HepG2 (cell line): ENCODE results near the gene ZNF121. TPM values are rescaled to one million over a fixed set of nuclear protein-coding genes. Genes with fewer than 3 reads are reported as not detected.

Experiments
- CBFB ChIP-seq: sonication (generic); formaldehyde crosslinking; IDR thresholded peaks from 2 replicates; pipeline ENCODE4 v1.4.0; 2020; ENCODE audit warnings: missing genetic modification reagents
- FOXP1 ChIP-seq, 2 experiments: fragments of 450-650 bp in 1 of 2; IDR thresholded peaks; 2 replicates each; pipeline ENCODE4 v1.6.1; 2017 to 2018; ENCODE audit warnings: antibody characterized with exemption in 1 of 2
- HDAC2 ChIP-seq: sonication (generic); formaldehyde crosslinking; IDR thresholded peaks from 2 replicates; pipeline ENCODE4 v1.4.0; 2020; ENCODE audit warnings: missing genetic modification reagents
- MBNL3 ChIP-seq: fragments of 250-450 bp; sonication (Bioruptor Pico); conservative IDR thresholded peaks from 2 replicates; pipeline ENCODE4 v1.8.0; 2022; ENCODE audit warnings: mild to moderate bottlenecking, inconsistent platforms
- MTF2 ChIP-seq: sonication (generic); formaldehyde crosslinking; IDR thresholded peaks from 2 replicates; pipeline ENCODE4 v1.5.0; 2020; ENCODE audit warnings: missing genetic modification reagents, borderline replicate concordance
- NCOA5 ChIP-seq: sonication (generic); formaldehyde crosslinking; IDR thresholded peaks from 2 replicates; pipeline ENCODE4 v1.4.0; 2020; ENCODE audit warnings: missing genetic modification reagents
- NR2F6 ChIP-seq, 2 experiments: IDR thresholded peaks; 2 replicates each; pipeline ENCODE4 v1.6.1; 2016; ENCODE audit warnings: antibody characterized with exemption in 1 of 2, mild to moderate bottlenecking in 1 of 2
- PHF8 ChIP-seq: sonication (generic); formaldehyde crosslinking; IDR thresholded peaks from 2 replicates; pipeline ENCODE4 v1.5.0; 2020; ENCODE audit warnings: missing genetic modification reagents
- RFXAP ChIP-seq: sonication (generic); formaldehyde crosslinking; IDR thresholded peaks from 2 replicates; pipeline ENCODE4 v1.4.0; 2020; ENCODE audit warnings: missing genetic modification reagents, borderline replicate concordance
- SIN3A ChIP-seq: IDR thresholded peaks from 2 replicates; pipeline ENCODE4 v1.6.1; 2011; ENCODE audit warnings: low read depth, mild to moderate bottlenecking, control low read depth, low read length, borderline replicate concordance
- SIN3B ChIP-seq: fragments of 150-350 bp; IDR thresholded peaks from 2 replicates; pipeline ENCODE4 v1.6.1; 2014; ENCODE audit warnings: low read length
- ZBTB7A ChIP-seq: sonication (generic); formaldehyde crosslinking; IDR thresholded peaks from 2 replicates; pipeline ENCODE4 v1.8.0; 2022; ENCODE audit warnings: mild to moderate bottlenecking, missing genetic modification reagents
- ZMYM4 ChIP-seq: sonication (generic); formaldehyde crosslinking; IDR thresholded peaks from 2 replicates; pipeline ENCODE4 v1.8.1; 2023; ENCODE audit warnings: mild to moderate bottlenecking, missing genetic modification reagents
- ZNF256 ChIP-seq: sonication (generic); formaldehyde crosslinking; conservative IDR thresholded peaks from 2 replicates; pipeline ENCODE4 v1.4.0; 2020; ENCODE audit warnings: missing genetic modification reagents
- ZNF329 ChIP-seq: sonication (generic); formaldehyde crosslinking; IDR thresholded peaks from 2 replicates; pipeline ENCODE4 v1.9.0; 2021; ENCODE audit warnings: low read depth, mild to moderate bottlenecking, missing genetic modification reagents
- ZNF546 ChIP-seq: sonication (generic); formaldehyde crosslinking; conservative IDR thresholded peaks from 2 replicates; pipeline ENCODE4 v1.8.1; 2023; ENCODE audit warnings: mild to moderate bottlenecking, missing genetic modification reagents
- ZSCAN31 ChIP-seq: sonication (generic); formaldehyde crosslinking; IDR thresholded peaks from 2 replicates; pipeline ENCODE4 v1.5.0; 2020; ENCODE audit warnings: low read depth, mild to moderate bottlenecking, missing genetic modification reagents
- polyA plus RNA-seq, 8 experiments: library from polyadenylated mRNA; depleted of rRNA in 3 of 8; stranded (reverse) in 7 of 8; unstranded in 1 of 8; fragments of >200 nt; fragmentation: Illumina TruSeq in 4 of 8; extraction: Trizol in 4 of 8; gene quantifications; 2 replicates each; pipeline versions ENCODE4 v1.2.1 to v1.2.3, GENCODE V29; 2011 to 2016; ENCODE audit warnings: low read depth in 4 of 8, missing spikeins in 1 of 8, mixed read lengths in 1 of 8; ENCODE audit not compliant: insufficient read depth in 1 of 8
- total RNA-seq, 5 experiments: library from RNA; depleted of rRNA; stranded (reverse); fragments of >200 nt; fragmentation: Illumina TruSeq; extraction: Trizol; gene quantifications; 2 replicates each; pipeline ENCODE4 v1.2.3, GENCODE V29; 2016; ENCODE audit warnings: low read depth in 1 of 5
- TF ChIP-seq, protein P1 (sequence below): sonication (generic); formaldehyde crosslinking; IDR thresholded peaks from 2 replicates; pipeline ENCODE4 v1.5.1; 2020; ENCODE audit warnings: mild to moderate bottlenecking, missing genetic modification reagents, borderline replicate concordance
- TF ChIP-seq, protein P2 (sequence below), 2 experiments: sonication (generic) in 1 of 2; formaldehyde crosslinking in 1 of 2; IDR thresholded peaks; 2 replicates each; pipeline versions ENCODE4 v1.4.0 to v1.6.1; 2016 to 2020; ENCODE audit warnings: borderline replicate concordance in 1 of 2, low read depth in 1 of 2, mild to moderate bottlenecking in 1 of 2, missing genetic modification reagents in 1 of 2
- TF ChIP-seq, protein P3 (sequence below): IDR thresholded peaks from 2 replicates; pipeline ENCODE4 v1.6.1; 2012; ENCODE audit warnings: inconsistent platforms

ZNF121 gene
- total and polyA plus RNA-seq, 2 of the 13 experiments (the other 11 are each of a cell fraction or from before 2014, with no cell fraction given) = 7.8 to 56.3 TPM

DNA sequence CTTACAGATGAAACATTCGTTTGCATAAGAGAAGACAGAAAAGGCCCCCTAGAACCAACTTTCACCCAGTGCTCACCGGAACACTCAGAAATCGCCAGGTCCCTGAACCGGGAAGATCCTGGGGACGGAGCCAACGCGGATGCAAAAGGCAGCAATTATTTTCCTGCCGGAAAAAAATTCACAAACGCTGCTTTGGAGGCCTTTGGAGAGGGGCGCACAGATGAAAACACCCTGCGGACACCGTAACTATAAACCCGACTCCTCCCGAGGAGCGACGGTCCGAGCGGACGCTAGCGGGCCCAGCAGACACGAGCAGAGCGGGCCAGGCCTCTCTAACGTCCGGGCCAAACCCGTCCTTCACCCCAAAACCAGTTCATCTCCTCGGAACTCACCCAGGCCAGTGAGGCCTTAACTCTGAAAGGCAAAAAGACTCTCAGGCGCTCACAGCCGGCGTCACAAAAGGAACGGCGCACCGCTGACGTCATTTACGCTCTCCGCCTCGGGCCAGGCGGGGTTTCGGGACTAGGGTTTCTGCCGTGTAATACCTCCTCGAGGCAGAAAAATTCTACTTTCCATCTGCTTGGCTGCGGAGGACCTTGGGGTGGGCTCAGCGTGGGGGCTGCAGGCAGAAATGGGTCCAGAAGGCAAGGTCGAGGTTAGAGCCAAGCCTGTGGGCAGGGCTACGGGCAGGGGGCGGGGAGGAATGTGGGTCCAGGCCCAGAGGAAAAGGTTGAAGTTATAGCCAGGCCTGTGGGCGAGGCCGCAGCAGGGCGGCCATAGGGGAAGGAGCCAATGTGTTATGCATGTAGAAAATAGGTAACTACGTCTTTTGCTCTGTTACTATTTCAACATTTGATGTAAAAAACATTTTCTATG is 45.9 kb downstream of the ZNF121 start, which contains the start of gene ZNF426 (continued):
- TF ChIP-seq NCOA5 (no peak), MBNL3 (CRISPR knock-in tag) (no peak), ZNF256 (CRISPR knock-in tag) (peak; percentile 85), ZMYM4 (peak; percentile 92), SIN3B (peak; percentile 75; the same call in 1 of the 2 replicates), MTF2 (CRISPR knock-in tag) (0 out of 2 replicates have a peak, but pooled peaks have one; percentile 76), CBFB (peak; percentile 43; the same call in 1 of the 2 replicates), SIN3A (no peak), ZSCAN31 (CRISPR knock-in tag) (peak; percentile 76; the same call in 1 of the 2 replicates), ZNF546 (CRISPR knock-in tag) (no peak), ZBTB7A (no peak), PHF8 (CRISPR knock-in tag) (peak; percentile 98), RFXAP (CRISPR knock-in tag) (peak; percentile 76; the same call in 1 of the 2 replicates), NR2F6 (IDR thresholded peaks at IDR 0.05) (no peak), NR2F6 (CRISPR knock-in tag; IDR thresholded peaks at IDR 0.05) (no peak), FOXP1 (IDR thresholded peaks at IDR 0.05) (no peak), FOXP1 (CRISPR knock-in tag; IDR thresholded peaks at IDR 0.05) (no peak), HDAC2 (CRISPR knock-in tag) (peak; percentile 68), ZNF329 (CRISPR knock-in tag) (no peak)
- TF ChIP-seq, protein P1, sequence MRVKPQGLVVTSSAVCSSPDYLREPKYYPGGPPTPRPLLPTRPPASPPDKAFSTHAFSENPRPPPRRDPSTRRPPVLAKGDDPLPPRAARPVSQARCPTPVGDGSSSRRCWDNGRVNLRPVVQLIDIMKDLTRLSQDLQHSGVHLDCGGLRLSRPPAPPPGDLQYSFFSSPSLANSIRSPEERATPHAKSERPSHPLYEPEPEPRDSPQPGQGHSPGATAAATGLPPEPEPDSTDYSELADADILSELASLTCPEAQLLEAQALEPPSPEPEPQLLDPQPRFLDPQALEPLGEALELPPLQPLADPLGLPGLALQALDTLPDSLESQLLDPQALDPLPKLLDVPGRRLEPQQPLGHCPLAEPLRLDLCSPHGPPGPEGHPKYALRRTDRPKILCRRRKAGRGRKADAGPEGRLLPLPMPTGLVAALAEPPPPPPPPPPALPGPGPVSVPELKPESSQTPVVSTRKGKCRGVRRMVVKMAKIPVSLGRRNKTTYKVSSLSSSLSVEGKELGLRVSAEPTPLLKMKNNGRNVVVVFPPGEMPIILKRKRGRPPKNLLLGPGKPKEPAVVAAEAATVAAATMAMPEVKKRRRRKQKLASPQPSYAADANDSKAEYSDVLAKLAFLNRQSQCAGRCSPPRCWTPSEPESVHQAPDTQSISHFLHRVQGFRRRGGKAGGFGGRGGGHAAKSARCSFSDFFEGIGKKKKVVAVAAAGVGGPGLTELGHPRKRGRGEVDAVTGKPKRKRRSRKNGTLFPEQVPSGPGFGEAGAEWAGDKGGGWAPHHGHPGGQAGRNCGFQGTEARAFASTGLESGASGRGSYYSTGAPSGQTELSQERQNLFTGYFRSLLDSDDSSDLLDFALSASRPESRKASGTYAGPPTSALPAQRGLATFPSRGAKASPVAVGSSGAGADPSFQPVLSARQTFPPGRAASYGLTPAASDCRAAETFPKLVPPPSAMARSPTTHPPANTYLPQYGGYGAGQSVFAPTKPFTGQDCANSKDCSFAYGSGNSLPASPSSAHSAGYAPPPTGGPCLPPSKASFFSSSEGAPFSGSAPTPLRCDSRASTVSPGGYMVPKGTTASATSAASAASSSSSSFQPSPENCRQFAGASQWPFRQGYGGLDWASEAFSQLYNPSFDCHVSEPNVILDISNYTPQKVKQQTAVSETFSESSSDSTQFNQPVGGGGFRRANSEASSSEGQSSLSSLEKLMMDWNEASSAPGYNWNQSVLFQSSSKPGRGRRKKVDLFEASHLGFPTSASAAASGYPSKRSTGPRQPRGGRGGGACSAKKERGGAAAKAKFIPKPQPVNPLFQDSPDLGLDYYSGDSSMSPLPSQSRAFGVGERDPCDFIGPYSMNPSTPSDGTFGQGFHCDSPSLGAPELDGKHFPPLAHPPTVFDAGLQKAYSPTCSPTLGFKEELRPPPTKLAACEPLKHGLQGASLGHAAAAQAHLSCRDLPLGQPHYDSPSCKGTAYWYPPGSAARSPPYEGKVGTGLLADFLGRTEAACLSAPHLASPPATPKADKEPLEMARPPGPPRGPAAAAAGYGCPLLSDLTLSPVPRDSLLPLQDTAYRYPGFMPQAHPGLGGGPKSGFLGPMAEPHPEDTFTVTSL (CRISPR knock-in tag) = peak; percentile 78
- TF ChIP-seq, protein P2, sequence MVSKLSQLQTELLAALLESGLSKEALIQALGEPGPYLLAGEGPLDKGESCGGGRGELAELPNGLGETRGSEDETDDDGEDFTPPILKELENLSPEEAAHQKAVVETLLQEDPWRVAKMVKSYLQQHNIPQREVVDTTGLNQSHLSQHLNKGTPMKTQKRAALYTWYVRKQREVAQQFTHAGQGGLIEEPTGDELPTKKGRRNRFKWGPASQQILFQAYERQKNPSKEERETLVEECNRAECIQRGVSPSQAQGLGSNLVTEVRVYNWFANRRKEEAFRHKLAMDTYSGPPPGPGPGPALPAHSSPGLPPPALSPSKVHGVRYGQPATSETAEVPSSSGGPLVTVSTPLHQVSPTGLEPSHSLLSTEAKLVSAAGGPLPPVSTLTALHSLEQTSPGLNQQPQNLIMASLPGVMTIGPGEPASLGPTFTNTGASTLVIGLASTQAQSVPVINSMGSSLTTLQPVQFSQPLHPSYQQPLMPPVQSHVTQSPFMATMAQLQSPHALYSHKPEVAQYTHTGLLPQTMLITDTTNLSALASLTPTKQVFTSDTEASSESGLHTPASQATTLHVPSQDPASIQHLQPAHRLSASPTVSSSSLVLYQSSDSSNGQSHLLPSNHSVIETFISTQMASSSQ (IDR thresholded peaks at IDR 0.05; ENCODE audit: low read depth) = no peak
- TF ChIP-seq, protein P2 (CRISPR knock-in tag; IDR thresholded peaks at IDR 0.05; ENCODE audit: borderline replicate concordance) = no peak
- TF ChIP-seq, protein P3, sequence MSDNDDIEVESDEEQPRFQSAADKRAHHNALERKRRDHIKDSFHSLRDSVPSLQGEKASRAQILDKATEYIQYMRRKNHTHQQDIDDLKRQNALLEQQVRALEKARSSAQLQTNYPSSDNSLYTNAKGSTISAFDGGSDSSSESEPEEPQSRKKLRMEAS = peak; percentile 81
